Esophagus squamous epithelium (tissue), 5 donors: ENCODE data around the gene PLEKHA5. TPM values are rescaled to one million over a fixed set of nuclear protein-coding genes. Genes with fewer than 3 reads are reported as not detected.

ENCODE experiments used
- DNase-seq: peaks from one replicate; lab custom pipeline; 2025; lab: John Stamatoyannopoulos, UW
- H3K27ac ChIP-seq, 4 donors: fragments of 200-600 bp; sonication (generic); one replicate each; pipeline ENCODE4 v1.5.1; 2016 to 2019; ENCODE audit warnings: mild to moderate bottlenecking in 1 of 4
- H3K27me3 ChIP-seq, 4 donors: fragments of 200-600 bp; sonication (generic); 1 replicate in 3 of 4; 2 replicates in 1 of 4; pipeline versions ENCODE4 v1.5.1 to v1.6.0; 2017 to 2021; ENCODE audit warnings: antibody characterized with exemption in 1 of 4
- H3K36me3 ChIP-seq, 3 donors: fragments of 200-600 bp; sonication (generic); one replicate each; pipeline ENCODE4 v1.5.1; 2016 to 2019
- H3K4me1 ChIP-seq, 3 donors: fragments of 200-600 bp; sonication (generic); one replicate each; pipeline ENCODE4 v1.5.1; 2017 to 2019
- H3K4me3 ChIP-seq, 4 donors: fragments of 200-600 bp; sonication (generic); 1 replicate in 3 of 4; 2 replicates in 1 of 4; pipeline ENCODE4 v1.5.1; 2016 to 2019; ENCODE audit warnings: mild to moderate bottlenecking in 2 of 4, moderate library complexity in 1 of 4
- H3K9me3 ChIP-seq, 3 donors: fragments of 200-600 bp; sonication (generic); one replicate each; pipeline ENCODE4 v1.5.1; 2016 to 2019
- POLR2A ChIP-seq, 4 donors: fragments of 450-650 bp; IDR thresholded peaks; one replicate each; pipeline ENCODE4 v1.6.1; 2017; ENCODE audit warnings: antibody characterized with exemption in 4 of 4, mild to moderate bottlenecking in 4 of 4, moderate library complexity in 3 of 4
- WGBS, 2 donors: methylation state at CpG; one replicate each; pipeline ENCODE4 v1.1.5; 2018; 5-methylcytosine and 5-hydroxymethylcytosine counted together
- intact Hi-C: fragments of 100-400 bp; cut with DNase I; formaldehyde crosslinking; loops from one replicate; pipeline ENCODE4 v1.15.0; 2022
- total RNA-seq, 4 donors: library from RNA; depleted of rRNA; stranded (reverse); fragments of >200 nt; gene quantifications; one replicate each; pipeline ENCODE4 v1.1.0, GENCODE V29; 2016
- TF ChIP-seq, protein P1 (sequence below), 6 experiments: fragments of 450-650 bp in 4 of 6; fragments of 200-600 bp in 2 of 6; sonication (generic) in 2 of 6; IDR thresholded peaks; one replicate each; pipeline ENCODE4 v1.5.1; 2016 to 2019; ENCODE audit warnings: antibody characterized with exemption in 6 of 6, mild to moderate bottlenecking in 4 of 6, moderate library complexity in 4 of 6
- donor health status: DM: yes; HTN: yes; CAD: no.

PLEKHA5 gene
- total RNA-seq, 4 donors from 2014 or later, result 16.1 to 43.7 (median 29.3) TPM

DNA sequence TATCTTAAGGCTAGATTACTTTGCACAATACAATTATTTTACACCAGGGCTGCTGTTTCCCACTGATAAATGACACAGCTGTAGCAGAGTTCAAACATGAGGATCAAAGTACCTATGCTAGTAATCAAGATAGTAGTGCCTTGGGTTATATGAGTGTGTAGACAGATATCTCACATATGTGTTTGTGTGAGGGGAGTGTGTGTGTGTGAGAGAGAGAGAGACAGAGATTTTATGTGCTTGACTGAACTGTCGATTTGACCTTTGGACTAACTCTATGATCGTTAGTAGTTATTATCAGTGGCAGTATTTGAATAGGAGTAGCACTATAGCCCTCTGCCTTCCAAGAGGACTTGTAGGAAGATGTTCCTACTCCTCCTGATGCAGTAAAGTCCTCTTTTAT is 15.5 kb downstream of the PLEKHA5 start:
- WGBS, 2 donors, result 80 to 92% methylated on average over 2 of the region's 2 CpGs
- Histone ChIP-seq H3K27ac (no peak overlapping the region), H3K4me1 (peaks cover 0 to 14% (median 0%) of the 10 kb centered on the region in 3 donors), H3K27me3 (no peaks in the 10 kb centered on the region), H3K9me3 (no peaks in the 10 kb centered on the region), H3K36me3 (peaks cover 0 to 34% (median 0%) of the 10 kb centered on the region in 3 donors), H3K4me3 (no peak overlapping the region)
- TF ChIP-seq POLR2A (IDR thresholded peaks at IDR 0.05), result no peak
- TF ChIP-seq, protein P1, sequence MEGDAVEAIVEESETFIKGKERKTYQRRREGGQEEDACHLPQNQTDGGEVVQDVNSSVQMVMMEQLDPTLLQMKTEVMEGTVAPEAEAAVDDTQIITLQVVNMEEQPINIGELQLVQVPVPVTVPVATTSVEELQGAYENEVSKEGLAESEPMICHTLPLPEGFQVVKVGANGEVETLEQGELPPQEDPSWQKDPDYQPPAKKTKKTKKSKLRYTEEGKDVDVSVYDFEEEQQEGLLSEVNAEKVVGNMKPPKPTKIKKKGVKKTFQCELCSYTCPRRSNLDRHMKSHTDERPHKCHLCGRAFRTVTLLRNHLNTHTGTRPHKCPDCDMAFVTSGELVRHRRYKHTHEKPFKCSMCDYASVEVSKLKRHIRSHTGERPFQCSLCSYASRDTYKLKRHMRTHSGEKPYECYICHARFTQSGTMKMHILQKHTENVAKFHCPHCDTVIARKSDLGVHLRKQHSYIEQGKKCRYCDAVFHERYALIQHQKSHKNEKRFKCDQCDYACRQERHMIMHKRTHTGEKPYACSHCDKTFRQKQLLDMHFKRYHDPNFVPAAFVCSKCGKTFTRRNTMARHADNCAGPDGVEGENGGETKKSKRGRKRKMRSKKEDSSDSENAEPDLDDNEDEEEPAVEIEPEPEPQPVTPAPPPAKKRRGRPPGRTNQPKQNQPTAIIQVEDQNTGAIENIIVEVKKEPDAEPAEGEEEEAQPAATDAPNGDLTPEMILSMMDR (IDR thresholded peaks at IDR 0.05), result no peak
- DNase-seq, result no peak
- intact Hi-C loops, result no loop called here

DNA sequence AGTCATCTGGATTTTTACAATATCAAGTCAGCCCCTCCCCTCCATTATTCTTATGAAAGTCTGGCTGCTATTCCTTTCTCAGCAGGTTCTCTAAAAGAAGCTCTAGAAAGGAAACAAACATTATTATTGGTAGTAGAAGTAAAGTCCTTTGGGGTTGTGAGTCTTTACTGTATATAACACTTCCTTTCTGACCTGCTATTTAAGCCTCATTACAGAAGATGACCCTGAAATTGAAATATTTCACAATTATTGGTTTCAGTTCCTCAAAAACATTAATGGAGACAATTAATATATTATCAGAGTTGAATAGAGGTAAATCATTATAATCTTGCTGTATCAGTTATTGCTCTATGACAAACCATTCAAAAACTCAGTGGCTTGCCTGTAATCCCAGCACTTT is 19.3 kb downstream of the PLEKHA5 start:
- peaks cover 0 to 28% (median 0%) of the 10 kb centered on the region in 3 donors for H3K36me3 ChIP-seq
- no peak for DNase-seq
- H3K27me3 ChIP-seq, result no peaks in the 10 kb centered on the region
- peaks cover 0 to 8% (median 0%) of the 10 kb centered on the region in 3 donors for H3K4me1 ChIP-seq
- H3K4me3 ChIP-seq, result no peak overlapping the region
- no peak overlapping the region for H3K27ac ChIP-seq
- TF ChIP-seq POLR2A (IDR thresholded peaks at IDR 0.05), result no peak
- TF ChIP-seq, protein P1 (IDR thresholded peaks at IDR 0.05), result no peak
- intact Hi-C loops, result no loop called here
- H3K9me3 ChIP-seq, result no peaks in the 10 kb centered on the region

DNA sequence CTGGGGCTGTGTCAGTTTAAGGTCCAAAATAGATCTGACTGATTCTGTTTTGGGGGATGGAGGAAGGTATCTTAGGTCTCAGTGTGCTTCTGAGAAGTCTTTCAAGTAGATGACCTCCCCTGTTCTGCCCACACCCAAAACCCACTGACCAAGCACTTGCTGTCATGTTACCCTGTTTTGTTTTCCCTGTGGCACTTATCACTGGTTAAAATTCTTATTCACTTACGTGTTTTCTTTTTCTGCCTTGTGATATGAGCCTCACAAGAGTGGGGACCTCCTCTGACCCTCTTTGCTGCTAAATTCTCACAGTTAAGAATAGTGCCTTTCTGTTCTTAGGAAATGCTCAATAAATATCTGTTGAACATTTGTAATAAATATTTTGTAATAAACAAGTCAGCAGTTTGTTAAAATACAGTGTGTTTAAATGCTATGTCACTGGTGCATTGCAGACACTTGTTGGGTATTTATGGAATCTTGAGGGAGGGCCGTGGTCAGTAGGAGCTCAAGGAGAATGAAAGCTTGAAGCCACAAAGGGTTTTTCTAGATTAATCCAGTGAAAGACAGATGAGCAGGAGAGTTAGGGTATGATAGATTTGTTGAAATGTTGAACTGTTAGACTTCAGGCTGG is 20.9 kb downstream of the PLEKHA5 start:
- Histone ChIP-seq H3K27ac (no peak overlapping the region), H3K4me1 (peaks cover 0 to 14% (median 0%) of the 10 kb centered on the region in 3 donors), H3K4me3 (no peak overlapping the region), H3K9me3 (no peaks in the 10 kb centered on the region), H3K36me3 (peaks cover 0 to 22% (median 0%) of the 10 kb centered on the region in 3 donors), H3K27me3 (no peaks in the 10 kb centered on the region)
- TF ChIP-seq, protein P1 (IDR thresholded peaks at IDR 0.05), result no peak
- TF ChIP-seq POLR2A (IDR thresholded peaks at IDR 0.05), result no peak
- intact Hi-C loops, result no loop called here
- no peak for DNase-seq
- 66 to 80% methylated on average over 2 of the region's 2 CpGs for WGBS, 2 donors

DNA sequence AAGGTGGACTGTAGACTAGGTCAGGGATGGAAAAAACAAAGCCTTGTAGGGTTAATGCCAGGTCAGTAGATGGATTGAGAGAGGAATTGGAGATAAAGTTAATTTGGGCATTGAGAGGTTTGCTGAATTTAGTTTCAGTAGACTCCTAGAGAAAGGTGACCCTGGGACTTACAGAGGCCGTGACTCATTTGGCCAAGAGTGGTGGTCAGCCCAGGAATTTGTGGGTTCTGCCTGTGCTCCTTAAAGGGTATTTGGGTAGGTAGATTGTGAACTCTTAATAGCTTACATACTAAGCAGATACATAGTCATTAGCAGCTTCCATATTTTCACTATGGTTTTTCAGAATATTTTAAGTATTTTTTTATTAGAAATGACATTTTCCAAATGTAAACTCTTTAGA is 21.8 kb downstream of the PLEKHA5 start:
- intact Hi-C loops, result no loop called here
- WGBS, 2 donors, result 94% methylated on average over 1 of the region's 1 CpG
- no peaks in the 10 kb centered on the region for H3K9me3 ChIP-seq
- no peak for DNase-seq
- no peak for TF ChIP-seq POLR2A (IDR thresholded peaks at IDR 0.05)
- TF ChIP-seq, protein P1 (IDR thresholded peaks at IDR 0.05), result no peak
- H3K4me1 ChIP-seq, result peaks cover 0 to 14% (median 0%) of the 10 kb centered on the region in 3 donors
- no peaks in the 10 kb centered on the region for H3K27me3 ChIP-seq
- no peak overlapping the region for H3K4me3 ChIP-seq
- no peak overlapping the region for H3K27ac ChIP-seq
- peaks cover 0 to 22% (median 0%) of the 10 kb centered on the region in 3 donors for H3K36me3 ChIP-seq

DNA sequence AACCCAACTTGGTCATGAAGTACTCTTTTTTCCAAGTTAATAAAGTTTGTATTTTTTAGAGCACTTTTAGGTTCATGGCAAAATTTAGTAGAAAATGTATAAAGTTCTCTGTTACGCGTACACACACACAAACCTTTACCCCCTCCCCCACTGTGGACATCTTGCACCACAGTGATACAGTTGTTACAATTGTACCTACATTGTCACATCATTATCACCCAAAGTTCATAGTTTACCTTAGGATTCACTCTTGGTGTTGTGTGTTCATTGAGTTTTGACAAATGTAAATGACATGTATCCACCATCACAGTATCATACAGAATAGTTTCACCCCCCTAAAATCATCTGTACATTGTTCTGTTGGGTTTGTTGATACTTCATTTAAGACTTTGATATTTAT is 23.9 kb downstream of the PLEKHA5 start:
- no peaks in the 10 kb centered on the region for H3K27me3 ChIP-seq
- DNase-seq, result no peak
- peaks cover 0 to 16% (median 2%) of the 10 kb centered on the region in 3 donors for H3K4me1 ChIP-seq
- H3K9me3 ChIP-seq, result no peaks in the 10 kb centered on the region
- 49 to 53% methylated on average over 2 of the region's 2 CpGs for WGBS, 2 donors
- no peak overlapping the region for H3K4me3 ChIP-seq
- peaks cover 0 to 13% (median 0%) of the 10 kb centered on the region in 3 donors for H3K36me3 ChIP-seq
- TF ChIP-seq, protein P1 (IDR thresholded peaks at IDR 0.05), result no peak
- TF ChIP-seq POLR2A (IDR thresholded peaks at IDR 0.05), result no peak
- intact Hi-C loops, result no loop called here
- no peak overlapping the region for H3K27ac ChIP-seq
